ENCODE measurements around the gene MYO15A. TPM values are rescaled to one million over a fixed set of nuclear protein-coding genes. Genes with fewer than 3 reads are reported as not detected.

The MYO15A gene
- total and polyA plus RNA-seq, 2 donors (not counting 1 experiment from before 2014, with no cell fraction given): 2.5 to 3.1 TPM

DNA sequence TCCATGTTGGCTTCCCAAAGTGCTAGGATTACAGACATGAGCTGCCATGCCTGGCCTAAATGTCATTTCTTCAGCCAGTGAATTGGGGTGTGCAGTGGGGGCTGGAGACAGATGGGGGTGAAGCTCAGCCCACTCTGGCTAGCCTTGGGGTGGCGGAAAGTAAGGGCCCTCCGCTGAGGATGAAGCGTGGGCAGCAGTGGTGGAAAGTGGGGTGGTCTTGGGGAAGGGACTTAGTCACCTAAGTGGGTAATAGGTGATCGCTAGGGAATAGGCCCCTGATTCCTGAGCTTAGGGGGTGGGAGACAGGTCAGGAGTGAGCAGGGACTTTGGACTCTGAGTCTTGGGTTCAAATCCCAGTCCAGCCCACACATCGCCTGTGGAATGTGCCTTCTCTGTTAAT, 119.1 kb downstream of the MYO15A start:
- Histone ChIP-seq H3K27ac (ENCODE audit: low read length in 2 of 2) (no peak overlapping the region), H4K20me1 (ENCODE audit: control insufficient read depth, insufficient read depth, low read length, poor library complexity, severe bottlenecking) (no peaks in the 10 kb centered on the region), H3K36me3 (replicated peaks in 1 of 2; ENCODE audit: control extremely low read depth in 1 of 2, control insufficient read depth in 1 of 2, extremely low read depth in 1 of 2, insufficient read depth in 2 of 2, low read length in 1 of 2) (no peaks in the 10 kb centered on the region), H3K4me3 (ENCODE audit: control extremely low read depth in 1 of 5, extremely low read depth in 1 of 5, insufficient read depth in 1 of 5, low read depth in 2 of 5, low read length in 4 of 5) (no peak overlapping the region), H3K4me1 (ENCODE audit: control insufficient read depth in 2 of 2, insufficient read depth in 2 of 2, low read length in 2 of 2) (peaks cover 10 to 16% of the 10 kb centered on the region in 2 donors), H3K9ac (ENCODE audit: low read length) (no peak overlapping the region), H3K9me3 (ENCODE audit: control extremely low read depth in 1 of 3, control insufficient read depth in 2 of 3, insufficient read depth in 1 of 3, low read length in 2 of 3) (no peaks in the 10 kb centered on the region), H3K27me3 (replicated peaks in 1 of 4; ENCODE audit: control extremely low read depth in 1 of 4, control insufficient read depth in 3 of 4, insufficient read depth in 4 of 4, low read length in 3 of 4) (no peaks in the 10 kb centered on the region), H2AFZ (ENCODE audit: insufficient read depth, low read depth, low read length, poor library complexity, severe bottlenecking) (no peak overlapping the region), H3K4me2 (replicated peaks; ENCODE audit: low read depth, low read length, poor library complexity, severe bottlenecking) (no peak overlapping the region), H3K79me2 (ENCODE audit: control insufficient read depth, insufficient read depth, low read length) (peaks cover 13% of the 10 kb centered on the region)
- CTCF ChIA-PET: no interaction called here
- ATAC-seq (ENCODE audit: low read depth) (no peak), DNase-seq (no peak)
- no peaks in the 10 kb centered on the region for H3K9me3 Mint-ChIP-seq (ENCODE audit: insufficient read depth)
- TF ChIP-seq, protein P1, sequence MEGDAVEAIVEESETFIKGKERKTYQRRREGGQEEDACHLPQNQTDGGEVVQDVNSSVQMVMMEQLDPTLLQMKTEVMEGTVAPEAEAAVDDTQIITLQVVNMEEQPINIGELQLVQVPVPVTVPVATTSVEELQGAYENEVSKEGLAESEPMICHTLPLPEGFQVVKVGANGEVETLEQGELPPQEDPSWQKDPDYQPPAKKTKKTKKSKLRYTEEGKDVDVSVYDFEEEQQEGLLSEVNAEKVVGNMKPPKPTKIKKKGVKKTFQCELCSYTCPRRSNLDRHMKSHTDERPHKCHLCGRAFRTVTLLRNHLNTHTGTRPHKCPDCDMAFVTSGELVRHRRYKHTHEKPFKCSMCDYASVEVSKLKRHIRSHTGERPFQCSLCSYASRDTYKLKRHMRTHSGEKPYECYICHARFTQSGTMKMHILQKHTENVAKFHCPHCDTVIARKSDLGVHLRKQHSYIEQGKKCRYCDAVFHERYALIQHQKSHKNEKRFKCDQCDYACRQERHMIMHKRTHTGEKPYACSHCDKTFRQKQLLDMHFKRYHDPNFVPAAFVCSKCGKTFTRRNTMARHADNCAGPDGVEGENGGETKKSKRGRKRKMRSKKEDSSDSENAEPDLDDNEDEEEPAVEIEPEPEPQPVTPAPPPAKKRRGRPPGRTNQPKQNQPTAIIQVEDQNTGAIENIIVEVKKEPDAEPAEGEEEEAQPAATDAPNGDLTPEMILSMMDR (IDR thresholded peaks at IDR 0.05): no peak
- no peak for TF ChIP-seq EZH2 (IDR thresholded peaks at IDR 0.05; ENCODE audit: borderline replicate concordance, insufficient read depth, low read depth, low read length, poor library complexity, severe bottlenecking)
- peaks cover 10% of the 10 kb centered on the region for H3K4me1 Mint-ChIP-seq
- POLR2A ChIA-PET: no interaction called here
- H3K27ac Mint-ChIP-seq: no peak overlapping the region
- intact Hi-C loops (cut with micrococcal nuclease): no loop called here
- no peaks in the 10 kb centered on the region for H3K27me3 Mint-ChIP-seq
- WGBS (ENCODE audit: insufficient coverage): 95% methylated on average over 4 of the region's 5 CpGs
- H3K4me3 Mint-ChIP-seq: no peak overlapping the region

DNA sequence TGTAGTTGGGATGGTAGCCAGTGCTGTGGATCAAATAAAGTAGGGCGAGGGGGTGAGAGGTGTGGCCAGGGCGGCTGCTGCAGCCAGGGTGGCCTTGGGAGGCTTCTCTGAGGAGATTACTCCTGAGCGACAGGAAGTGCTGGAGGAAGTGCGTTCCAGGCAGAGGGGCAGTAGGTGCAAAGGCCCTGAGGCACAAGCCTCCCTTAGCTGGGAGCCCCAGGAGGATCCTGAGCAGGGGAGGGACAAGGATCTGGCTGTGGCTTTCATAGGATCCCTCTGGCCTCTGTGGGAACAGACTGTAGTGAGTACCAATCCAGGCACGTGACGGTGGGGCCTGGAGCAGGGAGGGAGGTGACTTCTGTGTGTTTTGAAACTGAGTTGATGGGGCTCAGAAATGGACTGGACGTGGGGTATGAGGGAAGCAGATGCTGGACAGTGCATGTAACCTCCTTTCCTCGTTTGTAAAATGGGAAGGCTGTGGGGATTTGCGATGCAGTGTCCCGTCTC, 119.7 kb downstream of the MYO15A start:
- H3K4me1 Mint-ChIP-seq: peaks cover 10% of the 10 kb centered on the region
- intact Hi-C loops (cut with micrococcal nuclease): no loop called here
- no peak overlapping the region for H3K4me2 ChIP-seq (replicated peaks; ENCODE audit: low read depth, low read length, poor library complexity, severe bottlenecking)
- no peak for DNase-seq
- no peaks in the 10 kb centered on the region for H4K20me1 ChIP-seq (ENCODE audit: control insufficient read depth, insufficient read depth, low read length, poor library complexity, severe bottlenecking)
- TF ChIP-seq, protein P1 (IDR thresholded peaks at IDR 0.05): no peak
- no peak for TF ChIP-seq EZH2 (IDR thresholded peaks at IDR 0.05; ENCODE audit: borderline replicate concordance, insufficient read depth, low read depth, low read length, poor library complexity, severe bottlenecking)
- ATAC-seq (ENCODE audit: low read depth): no peak
- no peak overlapping the region for H2AFZ ChIP-seq (ENCODE audit: insufficient read depth, low read depth, low read length, poor library complexity, severe bottlenecking)
- H3K4me1 ChIP-seq (ENCODE audit: control insufficient read depth in 2 of 2, insufficient read depth in 2 of 2, low read length in 2 of 2): peaks cover 10 to 16% of the 10 kb centered on the region in 2 donors
- no peak overlapping the region for H3K27ac ChIP-seq (ENCODE audit: low read length in 2 of 2)
- no peaks in the 10 kb centered on the region for H3K9me3 Mint-ChIP-seq (ENCODE audit: insufficient read depth)
- H3K9ac ChIP-seq (ENCODE audit: low read length): no peak overlapping the region
- H3K79me2 ChIP-seq (ENCODE audit: control insufficient read depth, insufficient read depth, low read length): peaks cover 13% of the 10 kb centered on the region
- no peaks in the 10 kb centered on the region for H3K9me3 ChIP-seq (ENCODE audit: control extremely low read depth in 1 of 3, control insufficient read depth in 2 of 3, insufficient read depth in 1 of 3, low read length in 2 of 3)
- no peaks in the 10 kb centered on the region for H3K27me3 ChIP-seq (replicated peaks in 1 of 4; ENCODE audit: control extremely low read depth in 1 of 4, control insufficient read depth in 3 of 4, insufficient read depth in 4 of 4, low read length in 3 of 4)
- no peak overlapping the region for H3K4me3 ChIP-seq (ENCODE audit: control extremely low read depth in 1 of 5, extremely low read depth in 1 of 5, insufficient read depth in 1 of 5, low read depth in 2 of 5, low read length in 4 of 5)
- H3K36me3 ChIP-seq (replicated peaks in 1 of 2; ENCODE audit: control extremely low read depth in 1 of 2, control insufficient read depth in 1 of 2, extremely low read depth in 1 of 2, insufficient read depth in 2 of 2, low read length in 1 of 2): no peaks in the 10 kb centered on the region
- no peak overlapping the region for H3K4me3 Mint-ChIP-seq
- no peak overlapping the region for H3K27ac Mint-ChIP-seq
- H3K27me3 Mint-ChIP-seq: no peaks in the 10 kb centered on the region
- 98% methylated on average over 10 of the region's 10 CpGs for WGBS (ENCODE audit: insufficient coverage)
- ChIA-PET POLR2A (no interaction called here), CTCF (interaction anchor here (1.0 kb wide), 1 partner anchor 12 kb away, joined by 3 read pairs; no protein-coding TSS in a partner anchor)

Measured in B cell (primary cell).